Loucy (cell line): ENCODE measurements around the gene SLC17A3.

Source experiments
- H2AFZ ChIP-seq: fragments of 200-600 bp; sonication (generic); 2 replicates; pipeline ENCODE4 v1.6.0; 2016; ENCODE audit warnings: antibody characterized with exemption, mild to moderate bottlenecking, low read length, moderate library complexity
- H3F3A ChIP-seq: fragments of 200-600 bp; 2 replicates; pipeline ENCODE4 v1.6.0; 2016; ENCODE audit warnings: antibody characterized with exemption, low read depth, mild to moderate bottlenecking
- H3K27me3 ChIP-seq: fragments of 200-600 bp; sonication (generic); 2 replicates; pipeline ENCODE4 v1.6.1; 2014; ENCODE audit warnings: low read length, mild to moderate bottlenecking; ENCODE audit not compliant: insufficient read depth, poor library complexity, severe bottlenecking
- H3K36me3 ChIP-seq: fragments of 200-600 bp; sonication (generic); 2 replicates; pipeline ENCODE4 v1.6.1; 2016; ENCODE audit warnings: low read length; ENCODE audit not compliant: insufficient read depth
- H3K4me1 ChIP-seq: fragments of 200-600 bp; sonication (generic); 2 replicates; pipeline ENCODE4 v1.5.1; 2014; ENCODE audit warnings: low read length, mild to moderate bottlenecking; ENCODE audit not compliant: insufficient read depth, poor library complexity, severe bottlenecking
- H3K4me2 ChIP-seq: fragments of 200-600 bp; sonication (generic); 2 replicates; pipeline ENCODE4 v1.6.0; 2014; ENCODE audit warnings: antibody characterized with exemption, low read length, low read depth, mild to moderate bottlenecking; ENCODE audit not compliant: poor library complexity, severe bottlenecking
- H3K4me3 ChIP-seq: fragments of 200-600 bp; sonication (generic); 2 replicates; pipeline ENCODE4 v1.5.1; 2014; ENCODE audit warnings: low read length, mild to moderate bottlenecking, mixed read lengths; ENCODE audit not compliant: poor library complexity, severe bottlenecking
- H3K79me2 ChIP-seq: fragments of 200-600 bp; sonication (generic); 2 replicates; pipeline ENCODE4 v1.6.1; 2014; ENCODE audit warnings: low read length; ENCODE audit not compliant: insufficient read depth
- H3K9ac ChIP-seq: fragments of 200-600 bp; sonication (generic); 2 replicates; pipeline ENCODE4 v1.6.0; 2014; ENCODE audit warnings: mild to moderate bottlenecking, low read depth, low read length, moderate library complexity; ENCODE audit not compliant: poor library complexity, severe bottlenecking
- H3K9me2 ChIP-seq: fragments of 200-600 bp; sonication (generic); replicated peaks from 2 replicates; pipeline ENCODE4 v1.6.1; 2016; ENCODE audit warnings: low read depth, low read length, mixed read lengths
- H3K9me3 ChIP-seq: fragments of 200-600 bp; sonication (generic); 2 replicates; pipeline ENCODE4 v1.6.1; 2014; ENCODE audit warnings: mild to moderate bottlenecking, antibody characterized with exemption, low read length, low read depth; ENCODE audit not compliant: insufficient read depth
- H4K20me1 ChIP-seq: fragments of 200-600 bp; sonication (generic); 2 replicates; pipeline ENCODE4 v1.6.0; 2014; ENCODE audit warnings: antibody characterized with exemption, low read length, mild to moderate bottlenecking; ENCODE audit not compliant: insufficient read depth, poor library complexity, severe bottlenecking
- CTCF ChIP-seq: fragments of 200-600 bp; sonication (generic); conservative IDR thresholded peaks from 2 replicates; pipeline ENCODE4 v1.5.1; 2014; ENCODE audit warnings: mild to moderate bottlenecking, antibody characterized with exemption, low read length
- EZH2phosphoT487 ChIP-seq: fragments of 200-600 bp; IDR thresholded peaks from 2 replicates; pipeline ENCODE4 v1.6.1; 2018; ENCODE audit warnings: antibody characterized with exemption, mild to moderate bottlenecking, moderate library complexity, borderline replicate concordance

Gene SLC17A3

GRCh38 chr6:25900843-25901242, 26.8 kb upstream of the SLC17A3 start:
- no peak overlapping the region for H3K9ac ChIP-seq
- no peaks in the 10 kb centered on the region for H3K79me2 ChIP-seq
- no peaks in the 10 kb centered on the region for H3K36me3 ChIP-seq
- H3K9me3 ChIP-seq: no peaks in the 10 kb centered on the region
- H2AFZ ChIP-seq: no peak overlapping the region
- no peak overlapping the region for H3K4me2 ChIP-seq
- no peaks in the 10 kb centered on the region for H3K27me3 ChIP-seq
- H3K4me1 ChIP-seq: peaks cover 28% of the 10 kb centered on the region
- H3F3A ChIP-seq: no peaks in the 10 kb centered on the region
- H4K20me1 ChIP-seq: no peaks in the 10 kb centered on the region
- H3K9me2 ChIP-seq: no peaks in the 10 kb centered on the region
- H3K4me3 ChIP-seq: no peak overlapping the region
- TF ChIP-seq EZH2phosphoT487 (no peak), CTCF (no peak)

GRCh38 chr6:25899580-25900408, 25.8 kb upstream of the SLC17A3 start:
- H3K9me2 ChIP-seq: no peaks in the 10 kb centered on the region
- H2AFZ ChIP-seq: peak overlapping the region; percentile 55; the same call in 1 of the 2 replicates
- no peaks in the 10 kb centered on the region for H3K27me3 ChIP-seq
- H4K20me1 ChIP-seq: no peaks in the 10 kb centered on the region
- H3K9ac ChIP-seq: no peak overlapping the region
- H3K9me3 ChIP-seq: no peaks in the 10 kb centered on the region
- no peaks in the 10 kb centered on the region for H3K79me2 ChIP-seq
- H3K36me3 ChIP-seq: no peaks in the 10 kb centered on the region
- peaks cover 28% of the 10 kb centered on the region for H3K4me1 ChIP-seq
- H3F3A ChIP-seq: no peaks in the 10 kb centered on the region
- no peak overlapping the region for H3K4me2 ChIP-seq
- TF ChIP-seq EZH2phosphoT487: no peak
- TF ChIP-seq CTCF: no peak
- no peak overlapping the region for H3K4me3 ChIP-seq

GRCh38 chr6:25899123-25899522, 25.1 kb upstream of the SLC17A3 start:
- Histone ChIP-seq H3K9ac (no peak overlapping the region), H3K4me3 (no peak overlapping the region), H3F3A (no peaks in the 10 kb centered on the region), H3K9me3 (no peaks in the 10 kb centered on the region), H4K20me1 (no peaks in the 10 kb centered on the region), H3K9me2 (no peaks in the 10 kb centered on the region), H3K27me3 (no peaks in the 10 kb centered on the region), H2AFZ (peak overlapping the region; percentile 55; the same call in 1 of the 2 replicates), H3K79me2 (no peaks in the 10 kb centered on the region), H3K4me2 (no peak overlapping the region), H3K4me1 (peaks cover 28% of the 10 kb centered on the region), H3K36me3 (no peaks in the 10 kb centered on the region)
- TF ChIP-seq CTCF: no peak
- TF ChIP-seq EZH2phosphoT487: no peak
